HTERT RPE-1 (cell line): ENCODE data around the gene PTGES.
"Not testable (repeated sequence)": the region's sequence is repeated elsewhere in the genome, so short reads cannot be mapped to it uniquely, and the experiment has no call there.

Source experiments
- in situ Hi-C: fragments of 300-500 bp; cut with MboI; formaldehyde crosslinking; loops from 4 replicates; pipeline ENCODE4 v1.14.3; 2020; ENCODE audit warnings: low sequenced_read_pairs

The PTGES gene, protein sequence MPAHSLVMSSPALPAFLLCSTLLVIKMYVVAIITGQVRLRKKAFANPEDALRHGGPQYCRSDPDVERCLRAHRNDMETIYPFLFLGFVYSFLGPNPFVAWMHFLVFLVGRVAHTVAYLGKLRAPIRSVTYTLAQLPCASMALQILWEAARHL

DNA sequence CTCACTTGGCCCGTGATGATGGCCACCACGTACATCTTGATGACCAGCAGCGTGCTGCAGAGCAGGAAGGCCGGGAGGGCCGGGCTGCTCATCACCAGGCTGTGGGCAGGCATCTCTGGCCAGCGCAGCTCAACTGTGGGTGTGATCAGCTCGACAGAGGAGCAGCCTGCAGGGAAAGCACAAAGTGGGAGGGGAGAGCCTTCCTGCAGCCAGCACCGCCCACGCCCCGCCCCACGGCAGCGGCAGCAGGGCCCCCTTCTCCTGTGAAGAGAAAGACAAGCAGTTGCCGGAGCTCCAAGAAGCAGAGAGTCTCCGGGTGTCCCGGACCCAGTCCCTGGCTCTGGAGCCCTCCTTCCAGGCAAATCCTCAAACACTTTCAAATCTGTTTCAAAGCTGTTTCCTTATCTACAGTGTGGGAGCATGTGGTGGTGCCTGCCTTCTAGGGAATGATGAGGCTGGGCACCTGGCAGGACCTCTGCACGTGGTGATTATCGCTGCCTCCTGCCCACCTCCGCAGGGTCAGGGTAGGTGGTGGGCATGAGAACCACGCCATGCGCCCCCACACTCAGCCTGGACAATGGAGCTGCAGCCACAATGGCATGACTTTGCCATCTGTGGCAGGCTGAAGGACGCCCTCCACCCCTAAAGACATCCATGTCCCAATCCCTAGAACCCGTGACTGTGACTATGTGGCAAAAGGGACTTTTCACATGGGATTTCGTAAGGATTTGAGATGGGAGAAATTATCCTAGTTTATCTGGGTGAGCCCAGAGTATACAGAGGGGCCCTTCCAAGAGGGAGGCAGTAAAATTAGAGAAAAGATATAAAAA lies at the start of gene PTGES:
PTGES (minus strand) TSS at position 143 of the 830 bp plus-strand sequence; CDS start at position 113, 30 bp downstream.
- in situ Hi-C loops: no loop called here

DNA sequence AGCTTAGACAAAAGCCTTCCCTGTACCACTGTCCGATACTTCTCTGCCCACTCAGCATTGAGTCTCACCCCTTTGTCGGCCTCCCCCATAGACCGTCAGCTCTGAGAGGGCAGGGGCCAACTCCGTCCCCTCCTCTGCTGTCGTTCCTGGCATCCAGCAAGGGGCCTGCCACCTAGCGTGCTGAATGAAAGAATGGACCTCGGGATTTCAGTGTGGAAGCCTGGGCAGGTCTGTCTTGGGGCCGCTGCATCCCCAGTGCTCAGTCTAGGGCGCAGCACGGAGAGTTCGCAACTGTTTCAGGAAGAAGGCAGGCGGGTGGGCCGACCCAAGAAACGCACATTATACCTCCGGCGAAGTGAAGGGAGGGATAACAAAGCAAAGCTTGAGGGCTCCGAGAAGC lies 48.7 kb upstream of the PTGES start:
- in situ Hi-C loops: no loop called here

DNA sequence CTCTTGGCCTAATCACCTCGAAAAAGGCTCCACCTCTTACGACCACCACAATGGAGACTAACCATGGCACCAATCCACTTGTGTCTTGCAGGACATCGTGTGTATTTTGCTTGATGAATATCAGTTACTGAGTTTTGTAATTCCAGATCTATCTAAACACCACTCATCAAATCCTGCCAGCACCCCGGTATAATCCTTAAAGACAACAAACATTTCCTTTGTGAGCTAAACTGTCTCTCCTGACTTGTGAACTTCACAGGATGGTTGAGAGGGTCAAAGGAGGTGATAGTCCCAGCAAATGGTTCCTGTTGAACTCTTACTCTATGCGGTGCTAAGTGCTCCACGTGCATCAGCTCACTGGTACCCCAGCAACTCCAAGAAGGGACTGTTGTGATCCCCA lies 46.1 kb upstream of the PTGES start:
- in situ Hi-C loops: no loop called here

DNA sequence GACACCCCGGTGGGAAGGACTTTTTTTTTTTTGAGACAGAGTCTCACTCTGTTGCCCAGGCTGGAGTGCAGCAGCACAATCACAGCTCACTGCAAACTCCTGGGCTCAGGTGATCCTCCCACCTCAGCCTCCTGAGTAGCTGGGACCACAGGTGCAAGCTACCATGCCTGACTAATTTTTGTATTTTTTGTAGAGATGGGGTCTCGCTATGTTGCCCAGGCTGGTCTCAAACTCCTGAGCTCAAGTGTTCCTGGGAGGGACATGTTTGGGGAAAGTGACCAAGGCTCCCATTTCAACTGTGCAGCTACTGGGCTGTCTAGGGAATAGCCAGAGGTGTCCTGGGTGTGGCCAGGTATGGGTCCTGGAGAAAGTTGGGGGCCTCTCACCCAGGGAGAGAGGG lies 43.2 kb upstream of the PTGES start:
- in situ Hi-C loops: not testable (repeated sequence)

DNA sequence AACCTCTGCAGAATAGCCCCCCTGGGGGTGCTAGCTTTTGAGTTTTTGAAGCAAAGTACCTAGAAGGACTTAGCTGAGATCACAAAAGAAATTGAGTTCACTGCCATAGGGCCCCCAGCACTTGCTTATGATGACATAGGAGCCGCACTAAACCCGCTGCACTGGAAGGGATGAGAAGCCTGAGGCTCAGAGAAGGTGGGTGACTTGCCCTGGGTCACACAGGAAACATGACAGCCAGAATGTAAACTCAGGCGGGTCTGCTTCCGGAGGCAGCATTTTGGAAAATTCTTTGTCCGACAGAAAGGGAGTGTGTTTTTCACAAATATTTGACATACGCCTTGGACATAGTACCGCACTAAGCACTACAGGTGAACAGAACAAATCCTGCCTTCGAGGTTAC lies 41.7 kb upstream of the PTGES start:
- in situ Hi-C loops: no loop called here

DNA sequence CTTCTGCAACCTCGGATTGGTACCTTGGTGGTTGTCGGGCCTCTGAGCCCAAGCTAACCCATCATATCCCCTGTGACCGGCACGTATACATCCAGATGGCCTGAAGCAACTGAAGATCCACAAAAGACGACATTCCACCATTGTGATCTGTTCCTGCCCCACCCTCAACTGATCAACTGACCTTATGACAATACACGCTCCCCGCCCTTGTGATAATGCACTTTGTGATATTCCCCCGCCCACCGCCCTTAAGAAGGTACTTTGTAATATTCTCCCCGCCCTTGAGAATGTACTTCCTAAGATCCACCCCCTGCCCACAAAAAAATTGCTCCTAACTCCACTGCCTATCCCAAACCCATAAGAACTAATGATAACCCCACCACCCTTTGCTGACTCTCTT lies 33.6 kb upstream of the PTGES start:
- in situ Hi-C loops: no loop called here

DNA sequence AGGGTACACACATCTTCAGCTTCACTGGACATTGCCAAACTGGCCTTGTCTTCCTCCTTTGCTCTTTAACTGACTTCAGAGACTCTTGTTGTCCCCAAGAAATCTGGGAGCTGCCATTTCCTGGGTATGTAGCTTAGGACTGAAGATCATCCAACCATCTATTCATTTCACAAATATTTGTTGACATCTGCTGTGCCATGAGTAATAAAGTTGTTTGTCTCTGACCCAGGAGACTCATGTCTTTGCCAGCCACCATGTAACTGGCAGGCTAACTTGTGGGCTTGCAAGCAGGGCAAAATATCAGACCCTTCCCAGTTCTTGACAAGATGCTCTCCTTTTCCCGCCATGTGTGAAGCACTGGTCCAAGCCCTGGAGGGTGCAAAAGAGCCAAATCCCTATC lies 33.0 kb upstream of the PTGES start:
- in situ Hi-C loops: no loop called here

DNA sequence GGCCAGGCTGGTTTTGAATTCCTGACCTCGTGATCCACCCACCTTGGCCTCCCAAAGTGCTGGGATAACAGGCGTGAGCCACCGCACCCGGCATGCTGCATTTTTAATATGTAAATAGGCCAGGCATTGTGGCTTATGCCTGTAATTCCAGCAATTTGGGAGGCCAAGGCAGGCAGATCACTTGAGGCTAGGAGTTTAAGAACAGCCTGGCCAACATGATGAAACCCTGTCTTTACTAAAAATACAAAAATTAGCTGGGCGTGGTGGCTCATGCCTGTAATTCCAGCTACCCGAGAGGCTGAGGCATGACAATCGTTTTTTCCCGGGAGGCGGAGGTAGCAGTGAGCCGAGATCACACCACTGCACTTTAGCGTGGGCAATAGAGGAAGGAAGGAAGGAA lies 32.1 kb upstream of the PTGES start:
- in situ Hi-C loops: not testable (repeated sequence)

DNA sequence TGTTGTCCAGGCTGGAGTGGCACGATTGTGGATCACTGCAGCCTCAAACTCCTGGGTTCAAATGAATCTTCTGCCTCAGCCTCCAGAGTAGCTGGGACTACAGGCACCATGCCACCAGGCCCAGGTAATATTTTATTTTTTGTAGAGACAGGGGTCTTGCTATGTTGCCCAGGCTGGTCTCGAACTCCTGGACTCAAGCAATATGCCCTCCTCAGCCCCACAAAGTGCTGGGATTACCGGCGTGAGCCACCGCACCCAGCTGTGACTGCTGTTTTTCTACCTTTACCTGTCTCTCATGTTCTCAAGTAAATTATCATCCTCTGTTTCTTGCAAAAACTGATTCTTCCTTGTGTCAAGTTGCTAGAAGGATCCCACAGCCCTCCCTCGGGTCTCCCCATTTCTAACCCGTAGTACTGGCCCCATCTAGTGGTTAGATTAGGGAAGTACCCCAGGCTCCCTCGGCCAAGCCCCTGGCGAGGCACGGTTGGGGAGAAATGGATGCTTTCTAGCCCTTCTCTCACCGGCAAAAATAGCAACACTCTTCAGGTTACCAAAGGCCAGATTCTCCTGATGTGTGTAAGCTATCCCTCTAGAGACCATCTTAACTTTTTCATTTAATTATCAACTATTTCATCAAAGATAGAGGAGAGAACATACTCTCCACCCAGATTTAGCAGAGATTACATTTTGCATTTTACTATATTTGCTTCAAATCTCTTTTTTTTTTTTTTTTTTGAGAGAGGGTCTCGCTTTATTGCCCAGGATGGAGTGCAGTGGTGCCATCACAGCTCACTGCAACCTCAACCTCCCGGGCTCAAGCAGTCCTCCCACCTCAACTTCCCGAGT lies 30.9 kb upstream of the PTGES start:
- in situ Hi-C loops: no loop called here

DNA sequence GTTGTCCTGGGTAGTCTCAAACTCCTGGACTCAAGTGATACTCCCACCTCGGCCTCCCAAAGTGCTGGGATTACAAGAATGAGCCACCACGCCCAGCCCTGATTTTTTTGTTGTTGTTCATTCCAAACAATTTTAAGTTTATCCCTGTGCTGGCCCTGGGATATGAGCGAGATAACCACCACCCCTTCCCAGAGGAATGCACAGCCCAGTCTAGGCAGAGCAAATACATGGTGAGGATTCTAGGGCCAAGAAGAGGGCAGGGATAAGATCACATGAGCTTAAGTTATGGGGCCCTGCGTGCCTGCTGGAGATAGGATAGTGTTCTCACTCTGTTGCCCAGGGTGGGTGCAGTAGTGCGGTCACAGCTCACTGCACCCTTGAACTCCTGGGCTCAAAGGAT lies 29.1 kb upstream of the PTGES start:
- in situ Hi-C loops: no loop called here

DNA sequence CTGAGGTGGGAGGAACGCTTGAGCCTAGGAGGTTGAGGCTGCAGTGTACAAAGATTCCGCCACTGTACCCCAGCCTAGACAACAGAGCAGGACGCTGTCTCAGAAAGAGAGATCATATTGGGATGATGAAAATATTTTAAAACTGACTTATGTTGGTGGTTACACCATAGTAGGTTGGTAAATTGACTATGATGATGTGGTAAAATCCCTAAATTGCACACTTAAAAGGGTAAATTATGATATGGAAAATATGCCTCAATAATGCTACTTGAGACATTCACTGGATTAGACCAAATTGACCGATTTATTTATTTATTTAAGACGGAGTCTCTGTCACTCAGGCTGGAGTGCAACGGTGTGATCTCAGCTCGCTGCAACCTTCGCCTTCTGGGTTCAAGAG lies 28.3 kb upstream of the PTGES start:
- in situ Hi-C loops: no loop called here

DNA sequence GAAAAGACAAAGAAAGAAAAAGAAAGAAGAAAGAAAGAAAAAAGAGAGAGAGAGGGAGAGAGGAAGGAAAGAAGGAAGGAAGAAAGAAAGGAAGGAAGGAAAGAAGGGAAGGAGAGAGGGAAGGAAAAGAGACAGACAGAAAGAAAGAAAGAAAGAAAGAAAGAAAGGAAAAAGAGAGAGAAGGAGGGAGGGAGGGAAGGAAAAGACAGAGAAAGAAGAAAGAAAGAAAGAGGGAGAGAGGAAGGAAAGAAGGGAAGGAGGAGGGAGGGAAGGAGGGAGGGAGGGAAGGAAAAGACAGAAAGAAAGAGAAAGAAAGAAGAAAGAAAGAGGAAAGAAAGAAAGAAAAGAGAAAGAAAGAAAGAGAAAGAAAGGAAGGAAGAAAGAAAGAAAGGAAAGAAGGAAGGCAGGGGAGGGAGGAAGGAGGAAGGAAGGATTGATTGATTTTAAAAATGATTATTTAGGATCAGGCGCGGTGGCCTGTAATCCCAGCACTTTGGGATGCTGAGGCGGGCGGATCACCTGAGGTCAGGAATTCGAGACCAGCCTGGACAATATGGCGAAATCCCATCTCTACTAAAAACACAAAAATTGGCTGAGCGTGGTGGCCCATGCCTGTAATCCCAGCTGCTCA lies 26.8 kb upstream of the PTGES start:
- in situ Hi-C loops: no loop called here

DNA sequence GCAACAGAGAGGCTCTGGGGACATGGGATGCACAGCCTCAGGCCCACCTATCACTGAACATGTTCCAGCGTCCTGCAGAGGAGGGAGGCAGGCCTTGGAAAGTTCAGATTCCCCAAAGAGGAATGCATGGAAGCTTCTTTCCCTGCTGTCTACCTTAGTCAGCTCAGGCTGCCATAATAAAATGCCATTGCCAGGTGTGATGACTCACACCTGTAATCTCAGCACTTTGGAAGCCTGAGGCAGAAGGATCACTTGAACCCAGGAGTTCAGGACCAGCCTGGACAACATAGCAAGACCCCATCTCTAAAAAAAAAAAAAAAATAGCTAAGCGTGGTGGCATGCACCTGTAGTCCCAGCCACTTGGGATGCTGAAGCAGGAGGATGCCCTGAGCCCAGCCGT lies 25.6 kb upstream of the PTGES start:
- in situ Hi-C loops: no loop called here

DNA sequence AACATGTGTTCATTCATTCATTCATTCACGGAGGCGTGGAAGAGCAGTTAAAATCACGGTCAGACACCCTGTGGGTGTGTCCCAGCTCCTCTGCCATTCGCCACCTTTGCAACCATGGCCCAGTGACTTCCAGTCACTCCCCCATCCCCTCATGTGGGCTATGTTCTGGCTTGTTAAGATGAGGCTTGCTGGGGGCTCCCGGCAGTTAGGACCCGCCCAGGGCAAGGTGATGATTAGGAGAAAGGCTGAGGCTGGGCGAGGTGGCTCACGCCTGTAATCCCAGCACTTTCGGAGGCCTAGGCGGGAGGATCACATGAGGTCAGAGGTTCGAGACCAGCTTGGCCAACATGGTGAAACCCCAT lies 24.9 kb upstream of the PTGES start:
- in situ Hi-C loops: no loop called here

DNA sequence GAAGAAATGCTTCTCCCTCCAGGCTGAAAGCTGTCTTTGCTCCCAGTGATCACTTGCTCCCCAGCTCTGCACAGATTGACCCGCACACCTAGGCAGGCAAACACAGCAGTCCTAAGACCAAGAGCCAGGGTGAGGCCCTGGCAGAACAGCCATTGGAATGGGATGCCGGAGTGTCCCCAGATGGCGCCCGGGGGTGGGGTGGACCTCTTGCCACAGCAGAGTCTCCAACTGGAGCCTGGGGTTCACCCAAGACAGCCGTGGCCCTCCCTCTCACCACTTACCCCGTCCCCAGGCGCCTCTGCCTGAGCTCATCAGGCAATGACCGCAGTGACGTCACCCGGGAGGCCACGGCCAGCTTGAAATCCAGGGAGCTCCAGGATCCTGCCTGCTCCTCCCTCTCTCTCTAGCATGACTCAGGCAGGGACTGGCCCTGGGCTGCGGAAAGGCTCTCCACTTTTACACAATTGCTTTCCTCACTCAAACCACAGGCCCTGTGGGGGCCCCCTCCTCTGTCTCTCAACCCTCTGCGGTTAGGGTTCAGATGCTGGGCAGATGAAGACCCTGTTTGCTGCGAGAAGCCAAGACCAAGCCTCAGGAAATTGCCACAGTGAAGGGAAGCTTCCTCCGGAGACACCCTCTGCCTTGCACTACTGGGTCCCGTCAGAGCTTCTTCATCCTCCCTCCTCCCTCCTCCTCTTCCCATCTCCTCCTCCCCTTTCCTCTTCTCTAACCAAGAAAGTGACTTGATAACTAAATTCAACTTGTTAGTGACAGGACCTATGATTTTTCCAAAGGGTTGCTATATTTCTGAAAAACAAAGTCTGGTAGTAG lies 24.3 kb upstream of the PTGES start:
- in situ Hi-C loops: no loop called here

DNA sequence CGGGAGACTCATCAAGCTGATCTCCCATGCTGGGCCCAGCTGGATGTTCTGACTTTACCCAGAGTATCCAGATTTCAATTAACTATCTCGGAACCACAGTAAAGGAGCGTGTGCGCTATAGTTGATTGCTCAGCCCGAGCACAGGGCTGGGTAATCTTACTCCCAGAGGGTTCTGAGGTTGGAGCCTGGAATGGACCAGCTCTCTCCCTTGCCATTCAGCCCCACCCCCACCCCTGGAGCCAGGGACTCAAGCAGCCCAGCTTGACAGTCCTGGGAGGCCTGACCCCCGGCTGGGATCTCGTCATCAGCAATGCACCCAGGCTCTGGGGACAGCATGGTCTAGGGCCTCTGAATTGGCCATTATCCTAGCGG lies 23.7 kb upstream of the PTGES start:
- in situ Hi-C loops: no loop called here

DNA sequence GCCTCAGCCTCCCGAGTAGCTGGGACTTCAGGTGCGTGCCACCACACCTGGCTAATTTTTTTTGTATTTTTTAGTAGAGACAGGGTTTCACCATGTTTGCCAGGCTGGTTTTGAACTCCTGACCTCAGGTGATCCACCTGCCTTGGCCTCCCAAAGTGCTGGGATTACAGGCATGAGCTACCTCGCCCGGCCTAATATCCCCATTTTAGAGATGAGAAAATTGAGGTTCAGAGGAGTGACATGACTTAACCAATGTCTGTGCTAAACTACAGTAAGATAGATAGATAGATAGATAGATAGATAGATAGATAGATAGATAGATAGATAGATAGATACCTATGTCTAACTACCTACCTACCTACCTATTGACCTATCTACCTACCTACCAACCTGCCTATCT lies 23.3 kb upstream of the PTGES start:
- in situ Hi-C loops: not testable (repeated sequence)

DNA sequence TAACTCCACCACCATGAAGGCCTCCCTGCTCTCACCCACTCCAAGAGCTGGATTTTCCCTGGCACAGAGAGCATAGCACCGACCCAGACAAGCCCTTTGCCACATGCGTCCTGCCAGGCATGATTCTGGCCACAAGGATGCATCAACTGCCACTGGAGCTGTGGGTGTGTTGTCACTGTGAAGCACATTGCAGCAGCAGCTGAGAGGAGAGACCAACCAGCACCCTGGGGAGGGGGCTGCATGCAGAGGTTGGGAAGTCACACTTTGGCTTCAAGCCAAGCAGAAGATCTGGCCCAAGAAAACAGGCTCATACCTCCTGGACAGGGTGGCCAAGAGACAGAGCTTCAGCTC lies 22.6 kb upstream of the PTGES start:
- in situ Hi-C loops: no loop called here

DNA sequence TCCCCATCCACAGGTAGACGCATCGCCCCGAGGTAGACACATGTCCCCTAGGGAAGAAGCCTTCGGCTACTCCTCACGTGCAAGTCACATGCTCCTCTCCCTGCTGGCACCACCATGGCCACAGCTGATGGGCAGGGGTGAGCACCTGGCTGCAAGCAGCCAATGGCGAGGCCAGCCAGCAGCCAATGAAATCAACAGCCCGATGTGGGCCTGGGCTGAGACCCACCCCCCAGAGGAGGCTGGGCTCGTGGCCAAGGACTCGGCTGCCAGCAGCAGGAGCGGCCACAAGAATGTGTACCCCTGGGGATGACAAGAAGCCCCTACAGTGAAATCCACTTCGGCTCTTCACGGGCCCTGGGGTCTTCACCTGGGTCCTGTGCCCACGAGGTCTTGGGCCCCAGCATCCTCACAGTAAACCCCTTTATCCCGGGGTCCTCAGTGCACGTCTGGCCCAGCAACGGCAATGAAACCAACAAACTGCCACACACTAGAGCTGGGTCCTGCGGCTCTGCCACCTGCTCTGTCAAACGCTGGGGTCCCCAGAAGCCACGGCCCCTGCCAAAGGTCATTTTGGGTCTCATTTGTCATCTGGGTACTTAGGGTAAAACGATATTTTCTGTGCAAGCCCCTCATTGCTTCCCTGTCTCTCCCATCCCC lies 22.1 kb upstream of the PTGES start:
- in situ Hi-C loops: no loop called here
